SH-SY5Y (cell line): ENCODE data around the gene RAB40B.

Experiments used
- GATA2 ChIP-seq: IDR thresholded peaks from 2 replicates; pipeline ENCODE4 v1.6.1; 2011; ENCODE audit warnings: mild to moderate bottlenecking, low read depth, low read length
- GATA3 ChIP-seq: IDR thresholded peaks from 2 replicates; pipeline ENCODE4 v1.6.1; 2011; ENCODE audit warnings: low read depth, mild to moderate bottlenecking, low read length, moderate library complexity

The RAB40B gene

GRCh38 chr17:82698065-82698973 lies at the start of gene RAB40B:
RAB40B (minus strand) TSS chr17:82698698; CDS start chr17:82698596, 102 bp downstream.
- TF ChIP-seq GATA2, result no peak

GRCh38 chr17:82745524-82745923 lies 47.0 kb upstream of the RAB40B start:
- TF ChIP-seq GATA3 (no peak), GATA2 (no peak)

- no peak for TF ChIP-seq GATA2
- TF ChIP-seq GATA3, result no peak
These were observed 45.1 kb upstream of the RAB40B start for GRCh38 chr17:82743344-82744219.

- TF ChIP-seq GATA3 (no peak), GATA2 (no peak)
These were observed 42.6 kb upstream of the RAB40B start for GRCh38 chr17:82740906-82741759.

GRCh38 chr17:82737967-82738877 lies 39.7 kb upstream of the RAB40B start:
- TF ChIP-seq GATA2 (no peak), GATA3 (no peak)

- no peak for TF ChIP-seq GATA2
- no peak for TF ChIP-seq GATA3
These were observed 38.1 kb upstream of the RAB40B start for GRCh38 chr17:82736511-82737185.

GRCh38 chr17:82734987-82735866 lies 36.7 kb upstream of the RAB40B start, which contains the start of gene FN3K:
FN3K (plus strand) TSS chr17:82735615; CDS start chr17:82735637, 22 bp downstream.
- TF ChIP-seq GATA2 (no peak), GATA3 (no peak)

- TF ChIP-seq GATA3, result no peak
- no peak for TF ChIP-seq GATA2
These were observed 33.7 kb upstream of the RAB40B start for GRCh38 chr17:82732118-82732743.

- no peak for TF ChIP-seq GATA2
- no peak for TF ChIP-seq GATA3
These were observed 31.2 kb upstream of the RAB40B start for GRCh38 chr17:82729479-82730260.

GRCh38 chr17:82726427-82726826 lies 27.9 kb upstream of the RAB40B start:
- TF ChIP-seq GATA2, result no peak
